Loucy (cell line): ENCODE data around the gene MMP17.

Source experiments
- EZH2phosphoT487 ChIP-seq: fragments of 200-600 bp; IDR thresholded peaks from 2 replicates; pipeline ENCODE4 v1.6.1; 2018; ENCODE audit warnings: antibody characterized with exemption, mild to moderate bottlenecking, moderate library complexity, borderline replicate concordance
- TF ChIP-seq, protein P1 (sequence below): fragments of 200-600 bp; sonication (generic); conservative IDR thresholded peaks from 2 replicates; pipeline ENCODE4 v1.5.1; 2014; ENCODE audit warnings: mild to moderate bottlenecking, antibody characterized with exemption, low read length

DNA sequence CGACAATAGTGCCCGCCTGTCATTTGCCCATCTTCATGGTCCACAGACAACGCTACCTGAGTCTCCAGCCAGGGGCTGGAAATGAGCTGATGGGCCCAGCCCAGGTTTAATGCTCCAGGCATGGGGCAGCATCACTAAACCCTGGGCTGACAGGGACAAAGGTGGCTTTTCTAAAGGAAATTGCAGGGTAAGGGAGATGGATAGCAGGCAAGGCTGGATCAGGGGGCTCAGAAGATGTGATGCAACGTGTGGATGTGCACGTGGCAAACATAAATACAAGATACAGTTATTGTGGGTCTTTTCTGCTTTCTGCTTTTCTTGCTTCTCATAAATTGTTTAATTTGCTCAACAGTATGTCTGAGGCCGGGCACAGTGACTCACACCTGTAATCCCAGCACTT is 3.7 kb upstream of the MMP17 start:
- TF ChIP-seq, protein P1, sequence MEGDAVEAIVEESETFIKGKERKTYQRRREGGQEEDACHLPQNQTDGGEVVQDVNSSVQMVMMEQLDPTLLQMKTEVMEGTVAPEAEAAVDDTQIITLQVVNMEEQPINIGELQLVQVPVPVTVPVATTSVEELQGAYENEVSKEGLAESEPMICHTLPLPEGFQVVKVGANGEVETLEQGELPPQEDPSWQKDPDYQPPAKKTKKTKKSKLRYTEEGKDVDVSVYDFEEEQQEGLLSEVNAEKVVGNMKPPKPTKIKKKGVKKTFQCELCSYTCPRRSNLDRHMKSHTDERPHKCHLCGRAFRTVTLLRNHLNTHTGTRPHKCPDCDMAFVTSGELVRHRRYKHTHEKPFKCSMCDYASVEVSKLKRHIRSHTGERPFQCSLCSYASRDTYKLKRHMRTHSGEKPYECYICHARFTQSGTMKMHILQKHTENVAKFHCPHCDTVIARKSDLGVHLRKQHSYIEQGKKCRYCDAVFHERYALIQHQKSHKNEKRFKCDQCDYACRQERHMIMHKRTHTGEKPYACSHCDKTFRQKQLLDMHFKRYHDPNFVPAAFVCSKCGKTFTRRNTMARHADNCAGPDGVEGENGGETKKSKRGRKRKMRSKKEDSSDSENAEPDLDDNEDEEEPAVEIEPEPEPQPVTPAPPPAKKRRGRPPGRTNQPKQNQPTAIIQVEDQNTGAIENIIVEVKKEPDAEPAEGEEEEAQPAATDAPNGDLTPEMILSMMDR, result no peak
- no peak for TF ChIP-seq EZH2phosphoT487
